Panc1 (cell line): Measurements from ENCODE around the gene RANBP3. TPM values are rescaled to one million over a fixed set of nuclear protein-coding genes. Genes with fewer than 3 reads are reported as not detected.

ENCODE experiments used
- ATAC-seq: fragments of 200-7000 bp; cut with Tn5 transposase; 2 replicates; pipeline ENCODE4 v1.9.1; 2020; ENCODE audit warnings: mild to moderate bottlenecking, moderate library complexity
- BruUV-seq: library from RNA; stranded (reverse); fragments of 400-500 nt; replicated peaks from 2 replicates; lab custom pipeline; 2021; lab: Mats Ljungman, UMichigan
- CTCF ChIA-PET: fragments of 300-600 bp; sonication (Branson Sonifier 250); formaldehyde crosslinking; loops from one replicate; lab custom pipeline; 2022; ENCODE audit warnings: antibody characterized with exemption; lab: Charles Lee
- POLR2A ChIA-PET: fragments of 300-600 bp; sonication (Branson Sonifier 250); formaldehyde crosslinking; loops from one replicate; lab custom pipeline; 2022; ENCODE audit warnings: antibody characterized with exemption; lab: Charles Lee
- DNase-seq: peaks from one replicate; pipeline ENCODE4 v3.0.0-alpha.2; 2010; ENCODE audit warnings: low read depth, low spot score
- H3K27ac ChIP-seq: 2 replicates; pipeline ENCODE4 v1.5.1; 2011; ENCODE audit warnings: mild to moderate bottlenecking, low read length, inconsistent platforms
- H3K27me3 ChIP-seq: fragments of 200-500 bp; sonication (Bioruptor generic); 2 replicates; pipeline ENCODE4 v1.6.0; 2014; ENCODE audit warnings: low read length, inconsistent platforms; ENCODE audit not compliant: control insufficient read depth, insufficient read depth
- H3K36me3 ChIP-seq: fragments of 200-500 bp; sonication (Bioruptor generic); 2 replicates; pipeline ENCODE4 v1.5.1; 2014; ENCODE audit warnings: inconsistent platforms, mild to moderate bottlenecking, low read length, moderate library complexity; ENCODE audit not compliant: control insufficient read depth, insufficient read depth
- H3K4me1 ChIP-seq: 2 replicates; pipeline ENCODE4 v1.5.1; 2011; ENCODE audit warnings: inconsistent platforms, mild to moderate bottlenecking, low read length, moderate library complexity; ENCODE audit not compliant: control insufficient read depth, insufficient read depth
- H3K4me3 ChIP-seq, 2 experiments: 2 replicates each; pipeline ENCODE4 v1.5.1; 2011 to 2012; ENCODE audit warnings: low read depth in 2 of 2, low read length in 2 of 2, mild to moderate bottlenecking in 2 of 2, inconsistent platforms in 1 of 2, moderate library complexity in 1 of 2
- H3K9me3 ChIP-seq: fragments of 200-500 bp; sonication (Bioruptor generic); 2 replicates; pipeline ENCODE4 v1.5.1; 2014; ENCODE audit warnings: low read depth, mild to moderate bottlenecking, inconsistent platforms, low read length, moderate library complexity; ENCODE audit not compliant: control insufficient read depth, insufficient read depth
- CTCF ChIP-seq: fragments of 450-650 bp; IDR thresholded peaks from 2 replicates; pipeline ENCODE4 v1.5.1; 2017; ENCODE audit warnings: mild to moderate bottlenecking
- POLR2AphosphoS5 ChIP-seq: IDR thresholded peaks from 2 replicates; pipeline ENCODE4 v1.6.1; 2012; ENCODE audit warnings: mild to moderate bottlenecking, low read depth, low read length, moderate library complexity
- REST ChIP-seq, 2 experiments: IDR thresholded peaks; 2 replicates each; pipeline ENCODE4 v1.6.1; 2011 to 2012; ENCODE audit warnings: low read depth in 2 of 2, control low read depth in 1 of 2, low read length in 1 of 2, mild to moderate bottlenecking in 1 of 2, moderate library complexity in 1 of 2; ENCODE audit not compliant: insufficient read depth in 1 of 2
- SIN3A ChIP-seq: IDR thresholded peaks from 2 replicates; pipeline ENCODE4 v1.6.1; 2012; ENCODE audit warnings: low read depth, mild to moderate bottlenecking, low read length, moderate library complexity, borderline replicate concordance; ENCODE audit not compliant: insufficient read depth
- TCF7L2 ChIP-seq: IDR thresholded peaks from 2 replicates; pipeline ENCODE4 v1.6.1; 2011; ENCODE audit warnings: mild to moderate bottlenecking, low read depth, low read length, inconsistent platforms
- in situ Hi-C: cut with HindIII; loops from 2 replicates; pipeline ENCODE4 v1.10.0; 2016; ENCODE audit warnings: low sequenced_read_pairs, low pct_unique_long_range_greater_than_20kb
- intact Hi-C: fragments of 100-400 bp; cut with micrococcal nuclease; formaldehyde crosslinking; loops from one replicate; pipeline ENCODE4 v1.10.0; 2022; ENCODE audit not compliant: unreplicated experiment
- total RNA-seq: library from RNA; stranded (reverse); gene quantifications from one replicate; pipeline ENCODE4 v1.2.1, GENCODE V29; 2021; ENCODE audit not compliant: unreplicated experiment

Gene RANBP3
- total RNA-seq, 1 experiment from 2014 or later = 54.6 TPM

- intact Hi-C loops = no loop called here
- BruUV-seq = no TSS peak
- no peaks in the 10 kb centered on the region; the same call in 1 of the 2 replicates for H3K4me1 ChIP-seq
- ChIA-PET CTCF (no interaction called here), POLR2A (no interaction called here)
- no peak overlapping the region for H3K4me3 ChIP-seq
- no peak for ATAC-seq
- no peak for DNase-seq
- H3K27me3 ChIP-seq = no peaks in the 10 kb centered on the region
- H3K27ac ChIP-seq = no peak overlapping the region
- TF ChIP-seq SIN3A (no peak), REST (IDR thresholded peaks at IDR 0.05; ENCODE audit: insufficient read depth in 1 of 2, low read depth in 2 of 2, low read length in 1 of 2) (no peak), CTCF (no peak), TCF7L2 (no peak), POLR2AphosphoS5 (no peak)
- no peaks in the 10 kb centered on the region for H3K9me3 ChIP-seq
- H3K36me3 ChIP-seq = no peaks in the 10 kb centered on the region
- in situ Hi-C loops = no loop called here
These were observed 34.9 kb downstream of the RANBP3 start for GRCh38 chr19:5943045-5943444.

GRCh38 chr19:5941673-5942072 lies 36.3 kb downstream of the RANBP3 start:
- DNase-seq (no peak), ATAC-seq (no peak)
- no TSS peak for BruUV-seq
- TF ChIP-seq TCF7L2 (no peak), SIN3A (no peak), POLR2AphosphoS5 (no peak), REST (IDR thresholded peaks at IDR 0.05; ENCODE audit: insufficient read depth in 1 of 2, low read depth in 2 of 2, low read length in 1 of 2) (no peak), CTCF (no peak)
- no peaks in the 10 kb centered on the region for H3K9me3 ChIP-seq
- ChIA-PET POLR2A (no interaction called here), CTCF (no interaction called here)
- H3K27ac ChIP-seq = no peak overlapping the region
- H3K27me3 ChIP-seq = no peaks in the 10 kb centered on the region
- H3K4me3 ChIP-seq = no peak overlapping the region
- intact Hi-C loops = no loop called here
- no peaks in the 10 kb centered on the region; the same call in 1 of the 2 replicates for H3K36me3 ChIP-seq
- H3K4me1 ChIP-seq = no peaks in the 10 kb centered on the region; the same call in 1 of the 2 replicates
- in situ Hi-C loops = no loop called here
